HAP-1 (cell line): ENCODE data around the gene MBOAT2.

Experiments used
- DNase-seq, 2 experiments: peaks; one replicate each; pipeline ENCODE4 v3.0.0-alpha.2; 2016 to 2020; ENCODE audit warnings: low spot score in 2 of 2
- H3K27me3 ChIP-seq: fragments of 250-450 bp; sonication (Bioruptor Pico); 2 replicates; pipeline ENCODE4 v1.5.1; 2020; ENCODE audit warnings: low read depth, mild to moderate bottlenecking, moderate library complexity
- H3K36me3 ChIP-seq: fragments of 250-450 bp; sonication (Bioruptor Pico); replicated peaks from 2 replicates; pipeline ENCODE4 v1.5.1; 2020; ENCODE audit warnings: mild to moderate bottlenecking
- H3K4me1 ChIP-seq: fragments of 250-450 bp; sonication (Bioruptor Pico); 2 replicates; pipeline ENCODE4 v1.5.1; 2020; ENCODE audit warnings: mild to moderate bottlenecking
- H3K4me3 ChIP-seq: fragments of 250-450 bp; sonication (Bioruptor Pico); 2 replicates; pipeline ENCODE4 v1.5.1; 2020; ENCODE audit warnings: mild to moderate bottlenecking, moderate library complexity
- H3K9me3 ChIP-seq: fragments of 250-450 bp; sonication (Bioruptor Pico); 2 replicates; pipeline ENCODE4 v1.5.1; 2020; ENCODE audit warnings: mild to moderate bottlenecking, moderate library complexity
- in situ Hi-C: fragments of 300-500 bp; cut with MboI; formaldehyde crosslinking; loops from 3 replicates; pipeline ENCODE4 v1.14.3; 2020; ENCODE audit warnings: low sequenced_read_pairs, inconsistent platforms, mixed read lengths

MBOAT2 gene

DNA sequence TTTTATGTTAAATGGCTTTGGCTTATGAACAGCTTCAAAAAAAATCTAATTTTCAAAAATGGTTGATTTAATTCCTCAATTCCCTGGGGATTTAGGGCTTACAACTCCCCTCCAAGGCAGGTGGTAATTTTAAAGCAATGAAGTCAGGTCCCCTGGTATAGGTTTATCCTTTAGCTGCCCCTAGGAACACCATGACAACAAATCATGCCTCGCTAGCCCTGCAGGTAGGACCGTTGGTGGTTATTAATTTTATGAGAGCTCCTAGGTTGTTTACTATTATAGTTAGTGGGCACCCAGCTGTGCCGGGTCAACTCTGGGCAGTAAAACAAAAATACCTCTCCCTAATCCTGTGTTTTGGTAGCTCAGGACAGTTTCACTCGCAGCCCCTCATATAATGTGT, 26.2 kb upstream of the MBOAT2 start:
- H3K4me1 ChIP-seq: no peaks in the 10 kb centered on the region
- H3K4me3 ChIP-seq: no peak overlapping the region
- no peak for DNase-seq
- no peaks in the 10 kb centered on the region for H3K36me3 ChIP-seq
- H3K27me3 ChIP-seq: peaks cover 16% of the 10 kb centered on the region
- in situ Hi-C loops: no loop called here
- no peaks in the 10 kb centered on the region for H3K9me3 ChIP-seq

- Histone ChIP-seq H3K9me3 (no peaks in the 10 kb centered on the region), H3K4me3 (no peak overlapping the region), H3K36me3 (no peaks in the 10 kb centered on the region), H3K4me1 (no peaks in the 10 kb centered on the region), H3K27me3 (peaks cover 16% of the 10 kb centered on the region)
- in situ Hi-C loops: no loop called here
- no peak for DNase-seq
Observed at GRCh38 chr2:9027884-9028283, 24.4 kb upstream of the MBOAT2 start.

- Histone ChIP-seq H3K36me3 (no peaks in the 10 kb centered on the region), H3K27me3 (no peaks in the 10 kb centered on the region; the same call in 1 of the 2 replicates), H3K4me3 (no peak overlapping the region), H3K9me3 (no peaks in the 10 kb centered on the region), H3K4me1 (no peaks in the 10 kb centered on the region)
- no peak for DNase-seq
- in situ Hi-C loops: no loop called here
Observed at GRCh38 chr2:9025746-9026145, 22.3 kb upstream of the MBOAT2 start.

DNA sequence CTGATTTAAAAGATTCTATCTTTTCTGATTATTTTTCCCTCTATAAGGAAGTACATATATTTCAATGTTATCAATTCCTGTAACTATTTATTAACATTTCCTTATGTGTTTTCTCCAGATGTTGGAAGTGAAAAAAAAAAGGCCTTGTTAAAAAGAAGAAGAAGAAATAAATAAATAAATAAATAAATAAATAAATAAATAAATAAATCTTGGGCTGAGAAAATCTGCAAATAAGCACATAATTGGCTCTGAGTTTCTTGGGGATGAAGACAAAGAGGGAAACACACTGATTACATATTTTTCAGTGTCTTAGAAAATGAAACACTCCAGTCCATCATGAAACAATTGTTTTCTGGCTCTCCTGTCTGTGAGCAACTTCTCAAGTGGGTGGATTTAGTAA, 21.1 kb upstream of the MBOAT2 start:
- Histone ChIP-seq H3K9me3 (no peaks in the 10 kb centered on the region), H3K36me3 (no peaks in the 10 kb centered on the region), H3K27me3 (no peaks in the 10 kb centered on the region; the same call in 1 of the 2 replicates), H3K4me1 (no peaks in the 10 kb centered on the region), H3K4me3 (no peak overlapping the region)
- in situ Hi-C loops: no loop called here
- DNase-seq: no peak

GRCh38 chr2:9021563-9022211, 18.2 kb upstream of the MBOAT2 start:
- Histone ChIP-seq H3K27me3 (no peaks in the 10 kb centered on the region; the same call in 1 of the 2 replicates), H3K9me3 (no peaks in the 10 kb centered on the region), H3K4me1 (no peaks in the 10 kb centered on the region), H3K4me3 (no peak overlapping the region), H3K36me3 (no peaks in the 10 kb centered on the region)
- in situ Hi-C loops: no loop called here
- no peak for DNase-seq

DNA sequence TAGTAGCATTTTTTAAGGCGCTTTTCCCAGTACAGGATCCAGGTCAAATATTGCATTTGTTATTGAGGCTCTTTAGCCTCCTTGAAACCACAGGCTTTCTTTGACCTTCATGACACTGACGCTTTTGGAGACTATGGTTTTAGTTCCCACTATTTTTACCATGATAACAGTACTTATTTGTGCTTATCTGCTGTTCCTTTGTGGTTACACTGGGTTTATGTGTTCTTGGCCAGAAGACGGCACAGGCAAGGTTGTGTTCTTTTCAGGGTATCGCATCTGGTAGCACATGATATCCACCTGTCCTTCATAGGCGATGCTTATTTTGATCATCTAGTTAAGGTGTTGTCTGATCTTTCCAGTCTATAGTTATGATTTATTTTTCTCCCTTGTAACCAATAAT, 16.8 kb upstream of the MBOAT2 start:
- no peak overlapping the region for H3K4me3 ChIP-seq
- no peaks in the 10 kb centered on the region for H3K9me3 ChIP-seq
- H3K27me3 ChIP-seq: no peaks in the 10 kb centered on the region
- in situ Hi-C loops: no loop called here
- no peaks in the 10 kb centered on the region for H3K4me1 ChIP-seq
- H3K36me3 ChIP-seq: no peaks in the 10 kb centered on the region
- DNase-seq: no peak

- Histone ChIP-seq H3K27me3 (peaks cover 4% of the 10 kb centered on the region), H3K4me1 (no peaks in the 10 kb centered on the region), H3K4me3 (no peak overlapping the region), H3K36me3 (no peaks in the 10 kb centered on the region), H3K9me3 (no peaks in the 10 kb centered on the region)
- in situ Hi-C loops: no loop called here
- DNase-seq: no peak
Observed at GRCh38 chr2:9018534-9018933, 15.1 kb upstream of the MBOAT2 start.

- Histone ChIP-seq H3K4me3 (no peak overlapping the region), H3K4me1 (no peaks in the 10 kb centered on the region), H3K36me3 (no peaks in the 10 kb centered on the region), H3K9me3 (no peaks in the 10 kb centered on the region), H3K27me3 (peaks cover 4% of the 10 kb centered on the region)
- DNase-seq: no peak
- in situ Hi-C loops: no loop called here
Observed at GRCh38 chr2:9018109-9018508, 14.6 kb upstream of the MBOAT2 start.

- in situ Hi-C loops: no loop called here
Observed at GRCh38 chr2:9017411-9017810, 13.9 kb upstream of the MBOAT2 start.

GRCh38 chr2:9015998-9016397, 12.5 kb upstream of the MBOAT2 start:
- H3K4me1 ChIP-seq: no peaks in the 10 kb centered on the region
- H3K36me3 ChIP-seq: no peaks in the 10 kb centered on the region
- no peak overlapping the region for H3K4me3 ChIP-seq
- no peaks in the 10 kb centered on the region for H3K9me3 ChIP-seq
- DNase-seq: no peak
- in situ Hi-C loops: no loop called here
- H3K27me3 ChIP-seq: peaks cover 4% of the 10 kb centered on the region

More at GRCh38 chr2:9017411-9017810, 13.9 kb upstream of the MBOAT2 start:
- no peaks in the 10 kb centered on the region for H3K36me3 ChIP-seq
- H3K4me3 ChIP-seq: no peak overlapping the region
- H3K27me3 ChIP-seq: peaks cover 4% of the 10 kb centered on the region
- no peak for DNase-seq
- H3K4me1 ChIP-seq: no peaks in the 10 kb centered on the region
- H3K9me3 ChIP-seq: no peaks in the 10 kb centered on the region

- Histone ChIP-seq H3K4me1 (no peaks in the 10 kb centered on the region), H3K4me3 (no peak overlapping the region), H3K36me3 (no peaks in the 10 kb centered on the region), H3K27me3 (peaks cover 4% of the 10 kb centered on the region), H3K9me3 (no peaks in the 10 kb centered on the region)
- no peak for DNase-seq
- in situ Hi-C loops: no loop called here
Observed at GRCh38 chr2:9013403-9013802, 9.9 kb upstream of the MBOAT2 start.

DNA sequence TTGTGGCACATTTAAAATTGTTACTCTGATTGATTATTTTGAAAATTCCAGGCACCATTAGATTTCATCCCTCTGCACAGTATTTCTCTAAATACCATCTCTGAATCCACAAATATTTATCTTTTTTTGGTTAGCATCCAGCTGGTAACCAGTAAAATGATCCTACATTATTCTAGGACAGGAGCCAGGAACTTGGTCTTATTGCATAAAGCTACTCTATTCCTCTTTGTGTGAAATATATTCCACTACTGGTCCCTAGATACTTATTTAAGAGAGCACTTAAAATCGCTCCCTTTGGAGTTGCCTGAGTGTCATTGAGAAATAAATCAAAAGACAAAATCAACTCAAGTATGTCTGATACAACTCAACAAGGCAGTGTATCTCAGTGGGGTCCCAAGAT, 7.4 kb upstream of the MBOAT2 start:
- DNase-seq: no peak
- Histone ChIP-seq H3K36me3 (no peaks in the 10 kb centered on the region; the same call in 1 of the 2 replicates), H3K9me3 (no peaks in the 10 kb centered on the region), H3K27me3 (peaks cover 4% of the 10 kb centered on the region), H3K4me1 (no peaks in the 10 kb centered on the region), H3K4me3 (no peak overlapping the region)
- in situ Hi-C loops: no loop called here

DNA sequence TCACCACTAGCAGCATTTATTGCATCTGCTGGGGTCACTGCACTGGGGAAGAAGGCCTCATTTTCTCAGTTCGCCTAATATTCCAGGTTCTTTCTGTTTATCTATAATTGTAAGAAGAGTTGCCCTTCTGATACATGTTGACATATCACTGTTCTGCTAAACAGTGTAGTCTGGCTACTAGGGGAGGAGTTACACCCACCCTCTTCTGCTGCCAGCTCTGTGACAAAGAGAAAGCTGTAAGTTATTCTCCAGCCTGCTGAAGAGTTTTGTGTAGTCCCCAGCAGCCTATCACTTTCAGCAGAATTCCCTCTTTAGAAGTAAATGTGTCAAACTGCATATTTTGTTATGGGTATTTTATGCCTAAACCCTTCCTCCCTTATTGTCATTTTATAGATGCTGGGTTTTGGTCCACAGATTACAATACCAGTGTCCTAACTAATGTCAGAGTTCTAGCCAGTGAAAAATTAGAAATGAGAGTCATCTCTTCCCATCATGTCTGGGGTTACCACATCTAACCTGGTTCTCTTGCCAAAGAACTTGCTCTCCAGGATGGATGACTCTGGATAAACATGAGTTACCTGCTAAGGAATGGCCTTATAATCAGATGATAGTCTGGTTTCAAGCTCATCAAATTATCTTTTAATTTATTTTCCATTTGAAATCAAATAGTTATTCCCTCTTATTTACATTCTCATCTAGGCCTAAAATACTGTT, 5.6 kb upstream of the MBOAT2 start:
- H3K4me3 ChIP-seq: no peak overlapping the region
- in situ Hi-C loops: no loop called here
- peaks cover 9% of the 10 kb centered on the region for H3K4me1 ChIP-seq
- no peak for DNase-seq
- H3K27me3 ChIP-seq: no peaks in the 10 kb centered on the region; the same call in 1 of the 2 replicates
- peaks cover 3% of the 10 kb centered on the region; the same call in 1 of the 2 replicates for H3K9me3 ChIP-seq
- no peaks in the 10 kb centered on the region; the same call in none of the 2 replicates for H3K36me3 ChIP-seq

DNA sequence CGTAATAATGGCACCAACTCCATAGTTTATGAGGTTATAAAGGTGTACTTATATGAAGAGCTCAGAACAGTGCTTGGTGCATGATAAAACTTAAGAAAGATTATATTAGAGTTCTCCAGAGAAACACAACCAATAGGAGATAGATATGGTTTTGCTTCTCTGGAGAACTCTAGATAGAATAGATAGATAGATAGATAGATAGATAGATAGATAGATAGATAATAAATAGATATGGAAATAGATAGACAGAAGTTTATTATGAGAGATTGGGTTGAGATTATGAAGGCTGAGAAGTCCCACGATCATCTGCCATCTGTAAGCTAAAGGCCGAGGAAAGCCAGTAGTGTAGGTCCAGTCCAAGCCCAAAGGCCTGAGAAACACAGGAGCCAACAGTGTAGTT, 2.9 kb upstream of the MBOAT2 start:
- in situ Hi-C loops: no loop called here
- H3K27me3 ChIP-seq: no peaks in the 10 kb centered on the region
- no peaks in the 10 kb centered on the region; the same call in none of the 2 replicates for H3K36me3 ChIP-seq
- DNase-seq: no peak
- peaks cover 3% of the 10 kb centered on the region; the same call in 1 of the 2 replicates for H3K9me3 ChIP-seq
- H3K4me3 ChIP-seq: no peak overlapping the region
- H3K4me1 ChIP-seq: peaks cover 16% of the 10 kb centered on the region
